Measurements from ENCODE around the gene CCDC102B.
"Not testable (repeated sequence)": the region's sequence is repeated elsewhere in the genome, so short reads cannot be mapped to it uniquely, and the experiment has no call there.

The CCDC102B gene

GRCh38 chr18:68919900-68920299 lies 122.0 kb downstream of the CCDC102B start:
- TF ChIP-seq TAF1 (IDR thresholded peaks at IDR 0.05; ENCODE audit: borderline replicate concordance, low read depth, low read length), result no peak
- TF ChIP-seq POLR2A (IDR thresholded peaks at IDR 0.05; ENCODE audit: low read depth, low read length), result no peak
- no peak for TF ChIP-seq POLR2AphosphoS5 (IDR thresholded peaks at IDR 0.05; ENCODE audit: low read depth, low read length)
- FAIRE-seq (no peak), DNase-seq (ENCODE audit: insufficient read length) (no peak)

- DNase-seq (ENCODE audit: insufficient read length), result no peak
- FAIRE-seq, result no peak
- TF ChIP-seq POLR2A (IDR thresholded peaks at IDR 0.05; ENCODE audit: low read depth, low read length) (no peak), POLR2AphosphoS5 (IDR thresholded peaks at IDR 0.05; ENCODE audit: low read depth, low read length) (no peak), TAF1 (IDR thresholded peaks at IDR 0.05; ENCODE audit: borderline replicate concordance, low read depth, low read length) (no peak)
Observed at GRCh38 chr18:68922392-68922791, 124.5 kb downstream of the CCDC102B start.

DNA sequence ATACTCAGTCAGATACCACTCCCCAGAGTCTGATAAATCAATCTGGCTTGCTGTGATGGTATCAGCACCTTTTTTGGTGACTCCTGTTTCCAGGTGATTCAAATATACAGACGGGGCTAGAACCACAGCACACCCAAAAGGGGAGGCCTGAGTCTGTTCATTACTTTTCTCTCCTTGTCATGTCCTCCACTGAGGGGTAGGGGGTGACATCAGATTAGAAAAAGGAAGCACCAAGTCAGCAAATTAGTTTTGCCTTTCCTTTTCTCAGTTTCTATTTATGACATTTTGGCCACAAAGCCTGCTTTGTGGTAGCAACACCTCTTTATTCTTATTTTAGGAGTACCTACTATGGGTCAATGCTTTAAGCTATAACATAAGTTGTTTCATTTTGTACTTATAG lies 127.4 kb downstream of the CCDC102B start:
- FAIRE-seq (no peak), DNase-seq (ENCODE audit: insufficient read length) (no peak)
- no peak for TF ChIP-seq TAF1 (IDR thresholded peaks at IDR 0.05; ENCODE audit: borderline replicate concordance, low read depth, low read length)
- no peak for TF ChIP-seq POLR2A (IDR thresholded peaks at IDR 0.05; ENCODE audit: low read depth, low read length)
- no peak for TF ChIP-seq POLR2AphosphoS5 (IDR thresholded peaks at IDR 0.05; ENCODE audit: low read depth, low read length)

- DNase-seq (ENCODE audit: insufficient read length), result no peak
- no peak for FAIRE-seq
- TF ChIP-seq POLR2AphosphoS5 (IDR thresholded peaks at IDR 0.05; ENCODE audit: low read depth, low read length) (no peak), TAF1 (IDR thresholded peaks at IDR 0.05; ENCODE audit: borderline replicate concordance, low read depth, low read length) (no peak), POLR2A (IDR thresholded peaks at IDR 0.05; ENCODE audit: low read depth, low read length) (no peak)
Observed at GRCh38 chr18:68928762-68929675, 131.1 kb downstream of the CCDC102B start.

GRCh38 chr18:68935686-68936085 lies 137.8 kb downstream of the CCDC102B start:
- no peak for FAIRE-seq

DNA sequence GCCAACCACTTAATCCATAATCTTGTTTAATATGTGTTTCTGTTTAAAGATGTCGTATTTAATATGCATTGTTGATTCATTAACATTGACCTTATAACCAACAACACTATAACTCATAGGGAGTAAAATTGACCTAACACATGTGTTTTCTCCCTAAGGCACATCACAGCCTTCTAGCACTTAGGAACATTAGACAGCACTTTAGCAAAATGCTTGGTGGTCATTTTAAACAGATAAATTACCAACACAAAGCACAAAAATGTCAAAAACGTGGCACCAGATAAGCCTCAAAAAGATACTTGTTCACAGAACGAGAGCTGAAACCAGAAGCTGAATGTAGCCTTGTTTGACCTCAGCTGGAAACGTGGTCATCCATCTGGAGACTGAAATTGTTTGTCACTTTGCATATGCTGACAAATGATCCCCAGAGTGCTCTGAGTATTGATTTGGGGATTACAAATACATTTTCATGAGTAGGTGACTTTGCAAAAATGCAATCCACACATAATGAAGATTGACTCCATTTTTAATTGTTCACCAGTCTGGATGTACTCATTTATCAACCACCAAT lies 139.2 kb downstream of the CCDC102B start:
- no peak for FAIRE-seq
- TF ChIP-seq POLR2AphosphoS5 (IDR thresholded peaks at IDR 0.05; ENCODE audit: low read depth, low read length), result no peak
- TF ChIP-seq POLR2A (IDR thresholded peaks at IDR 0.05; ENCODE audit: low read depth, low read length), result no peak
- TF ChIP-seq TAF1 (IDR thresholded peaks at IDR 0.05; ENCODE audit: borderline replicate concordance, low read depth, low read length), result no peak
- no peak for DNase-seq (ENCODE audit: insufficient read length)

More at GRCh38 chr18:68935686-68936085, 137.8 kb downstream of the CCDC102B start:
- no peak for DNase-seq (ENCODE audit: insufficient read length)
- TF ChIP-seq TAF1 (IDR thresholded peaks at IDR 0.05; ENCODE audit: borderline replicate concordance, low read depth, low read length), result no peak
- TF ChIP-seq POLR2AphosphoS5 (IDR thresholded peaks at IDR 0.05; ENCODE audit: low read depth, low read length), result no peak
- TF ChIP-seq POLR2A (IDR thresholded peaks at IDR 0.05; ENCODE audit: low read depth, low read length), result no peak

DNA sequence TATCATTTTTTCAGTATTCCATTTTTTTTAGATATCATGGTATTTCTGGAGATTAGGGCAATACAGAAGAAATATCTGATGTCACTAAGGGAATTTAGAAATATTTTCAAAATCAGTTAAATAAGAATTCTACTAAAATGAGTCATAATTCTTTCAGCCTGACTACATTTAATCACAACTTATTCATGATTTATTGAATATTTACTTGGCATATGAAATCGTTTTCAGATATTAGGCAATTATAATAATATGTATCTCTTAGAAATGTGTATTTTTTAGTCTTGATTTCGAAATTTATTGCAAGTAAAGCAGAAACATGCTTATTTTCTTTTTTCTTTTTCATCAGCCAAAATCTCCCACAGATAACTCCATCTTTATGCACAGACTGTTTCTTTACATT lies 142.2 kb downstream of the CCDC102B start:
- FAIRE-seq (no peak), DNase-seq (ENCODE audit: insufficient read length) (no peak)
- no peak for TF ChIP-seq POLR2A (IDR thresholded peaks at IDR 0.05; ENCODE audit: low read depth, low read length)

GRCh38 chr18:68940754-68941153 lies 142.9 kb downstream of the CCDC102B start:
- DNase-seq (ENCODE audit: insufficient read length) (no peak), FAIRE-seq (no peak)
- TF ChIP-seq POLR2A (IDR thresholded peaks at IDR 0.05; ENCODE audit: low read depth, low read length), result no peak
- no peak for TF ChIP-seq TAF1 (IDR thresholded peaks at IDR 0.05; ENCODE audit: borderline replicate concordance, low read depth, low read length)
- TF ChIP-seq POLR2AphosphoS5 (IDR thresholded peaks at IDR 0.05; ENCODE audit: low read depth, low read length), result no peak

DNA sequence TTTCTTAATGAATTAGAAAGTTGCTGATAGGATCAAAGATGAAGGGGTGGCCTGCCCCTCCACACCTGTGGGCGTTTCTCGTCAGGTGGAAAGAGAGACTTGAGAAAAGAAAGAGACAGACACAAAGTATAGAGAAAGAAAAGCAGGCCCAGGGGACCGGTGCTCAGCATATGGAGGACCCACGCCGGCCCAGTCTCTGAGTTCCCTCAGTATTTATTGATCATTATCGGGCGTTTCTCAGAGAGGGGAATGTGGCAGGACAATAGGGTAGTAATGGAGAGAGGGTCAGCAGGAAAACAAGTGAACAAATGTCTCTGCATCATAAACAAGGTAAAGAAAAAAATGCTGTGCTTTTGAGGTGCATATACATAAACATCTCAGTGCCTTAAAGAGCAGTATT lies 144.3 kb downstream of the CCDC102B start:
- DNase-seq (ENCODE audit: insufficient read length) (no peak), FAIRE-seq (no peak)
- TF ChIP-seq POLR2A (IDR thresholded peaks at IDR 0.05; ENCODE audit: low read depth, low read length) (no peak), POLR2AphosphoS5 (IDR thresholded peaks at IDR 0.05; ENCODE audit: low read depth, low read length) (no peak), TAF1 (IDR thresholded peaks at IDR 0.05; ENCODE audit: borderline replicate concordance, low read depth, low read length) (no peak)

DNA sequence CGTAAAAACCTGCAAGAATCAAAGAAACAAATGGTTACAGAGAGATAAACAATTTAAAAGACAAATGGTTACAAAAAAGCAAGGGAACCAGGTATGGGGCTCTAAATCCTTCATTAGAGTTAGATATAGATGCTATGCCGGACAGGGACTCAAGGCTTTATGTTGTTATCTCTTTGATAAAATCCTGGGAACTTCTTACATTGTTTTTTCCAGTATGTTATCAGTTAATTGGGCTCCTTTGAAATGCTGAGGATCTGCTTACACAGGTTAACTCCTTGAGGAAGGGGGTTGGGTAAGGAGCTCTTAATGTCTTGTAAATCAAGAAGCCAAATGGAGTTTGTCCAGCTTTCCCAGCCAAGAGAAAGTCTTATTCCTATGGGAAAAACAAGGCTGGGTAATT lies 146.0 kb downstream of the CCDC102B start:
- DNase-seq (ENCODE audit: insufficient read length); FAIRE-seq: not testable (repeated sequence)

GRCh38 chr18:68944330-68944729 lies 146.4 kb downstream of the CCDC102B start:
- DNase-seq (ENCODE audit: insufficient read length), result no peak
- TF ChIP-seq POLR2A (IDR thresholded peaks at IDR 0.05; ENCODE audit: low read depth, low read length) (no peak), TAF1 (IDR thresholded peaks at IDR 0.05; ENCODE audit: borderline replicate concordance, low read depth, low read length) (no peak), POLR2AphosphoS5 (IDR thresholded peaks at IDR 0.05; ENCODE audit: low read depth, low read length) (no peak)
- no peak for FAIRE-seq

GRCh38 chr18:68944826-68945225 lies 146.9 kb downstream of the CCDC102B start:
- FAIRE-seq (peak; percentile 80), DNase-seq (ENCODE audit: insufficient read length) (no peak)
- TF ChIP-seq TAF1 (IDR thresholded peaks at IDR 0.05; ENCODE audit: borderline replicate concordance, low read depth, low read length) (no peak), POLR2AphosphoS5 (IDR thresholded peaks at IDR 0.05; ENCODE audit: low read depth, low read length) (no peak), POLR2A (IDR thresholded peaks at IDR 0.05; ENCODE audit: low read depth, low read length) (no peak)

Data from GM12892 (cell line).